DOHH2 (cell line): Measurements from ENCODE around the gene RNPEPL1.

ENCODE experiments used
- H3F3A ChIP-seq: fragments of 200-600 bp; sonication (generic), shearing (Covaris generic); 2 replicates; pipeline ENCODE4 v1.6.0; 2016; ENCODE audit warnings: antibody characterized with exemption, mild to moderate bottlenecking; ENCODE audit not compliant: control insufficient read depth, insufficient read depth
- H3K27ac ChIP-seq: fragments of 200-600 bp; sonication (generic); 2 replicates; pipeline ENCODE4 v1.5.1; 2014; ENCODE audit warnings: low read depth, mild to moderate bottlenecking, low read length, moderate library complexity
- H3K27me3 ChIP-seq: fragments of 200-600 bp; sonication (generic); 2 replicates; pipeline ENCODE4 v1.6.1; 2014; ENCODE audit warnings: mild to moderate bottlenecking, low read length, mixed read lengths; ENCODE audit not compliant: control insufficient read depth
- H3K36me3 ChIP-seq: fragments of 200-600 bp; sonication (generic); 2 replicates; pipeline ENCODE4 v1.6.1; 2014; ENCODE audit warnings: mild to moderate bottlenecking, low read length, moderate library complexity, mixed read lengths; ENCODE audit not compliant: control insufficient read depth
- H3K4me1 ChIP-seq: fragments of 200-600 bp; sonication (generic); 2 replicates; pipeline ENCODE4 v1.6.1; 2014; ENCODE audit warnings: mild to moderate bottlenecking, low read length, mixed read lengths; ENCODE audit not compliant: control insufficient read depth
- H3K4me2 ChIP-seq: fragments of 200-600 bp; sonication (generic); 2 replicates; pipeline ENCODE4 v1.6.0; 2014; ENCODE audit warnings: mild to moderate bottlenecking, low read length, moderate library complexity
- H3K4me3 ChIP-seq: fragments of 200-600 bp; sonication (generic); 2 replicates; pipeline ENCODE4 v1.5.1; 2014; ENCODE audit warnings: mild to moderate bottlenecking, low read length, mixed read lengths
- H3K79me2 ChIP-seq: fragments of 200-600 bp; sonication (generic); 2 replicates; pipeline ENCODE4 v1.6.1; 2014; ENCODE audit warnings: mild to moderate bottlenecking, low read length, mixed read lengths; ENCODE audit not compliant: control insufficient read depth
- H3K9me2 ChIP-seq: fragments of 200-600 bp; sonication (generic); replicated peaks from 2 replicates; pipeline ENCODE4 v1.6.1; 2014; ENCODE audit warnings: mild to moderate bottlenecking, low read length, mixed read lengths; ENCODE audit not compliant: control insufficient read depth
- H3K9me3 ChIP-seq: fragments of 200-600 bp; sonication (generic); 2 replicates; pipeline ENCODE4 v1.6.1; 2014; ENCODE audit warnings: antibody characterized with exemption, low read length, mixed read lengths; ENCODE audit not compliant: control insufficient read depth, insufficient read depth
- H4K20me1 ChIP-seq: fragments of 200-600 bp; sonication (generic); 2 replicates; pipeline ENCODE4 v1.6.0; 2014; ENCODE audit warnings: low read depth, mild to moderate bottlenecking, antibody characterized with exemption, low read length, moderate library complexity; ENCODE audit not compliant: control insufficient read depth, insufficient read depth
- EZH2phosphoT487 ChIP-seq: fragments of 200-600 bp; sonication (generic); IDR thresholded peaks from 2 replicates; pipeline ENCODE4 v1.6.1; 2017; ENCODE audit warnings: borderline replicate concordance, mild to moderate bottlenecking, antibody characterized with exemption, low read length, moderate library complexity, mixed read lengths
- TF ChIP-seq, protein P1 (sequence below): fragments of 200-600 bp; sonication (generic); IDR thresholded peaks from one replicate; pipeline ENCODE4 v1.5.1; 2014; ENCODE audit warnings: antibody characterized with exemption, mild to moderate bottlenecking, low read depth, low read length; ENCODE audit not compliant: poor library complexity, severe bottlenecking

Gene RNPEPL1

DNA sequence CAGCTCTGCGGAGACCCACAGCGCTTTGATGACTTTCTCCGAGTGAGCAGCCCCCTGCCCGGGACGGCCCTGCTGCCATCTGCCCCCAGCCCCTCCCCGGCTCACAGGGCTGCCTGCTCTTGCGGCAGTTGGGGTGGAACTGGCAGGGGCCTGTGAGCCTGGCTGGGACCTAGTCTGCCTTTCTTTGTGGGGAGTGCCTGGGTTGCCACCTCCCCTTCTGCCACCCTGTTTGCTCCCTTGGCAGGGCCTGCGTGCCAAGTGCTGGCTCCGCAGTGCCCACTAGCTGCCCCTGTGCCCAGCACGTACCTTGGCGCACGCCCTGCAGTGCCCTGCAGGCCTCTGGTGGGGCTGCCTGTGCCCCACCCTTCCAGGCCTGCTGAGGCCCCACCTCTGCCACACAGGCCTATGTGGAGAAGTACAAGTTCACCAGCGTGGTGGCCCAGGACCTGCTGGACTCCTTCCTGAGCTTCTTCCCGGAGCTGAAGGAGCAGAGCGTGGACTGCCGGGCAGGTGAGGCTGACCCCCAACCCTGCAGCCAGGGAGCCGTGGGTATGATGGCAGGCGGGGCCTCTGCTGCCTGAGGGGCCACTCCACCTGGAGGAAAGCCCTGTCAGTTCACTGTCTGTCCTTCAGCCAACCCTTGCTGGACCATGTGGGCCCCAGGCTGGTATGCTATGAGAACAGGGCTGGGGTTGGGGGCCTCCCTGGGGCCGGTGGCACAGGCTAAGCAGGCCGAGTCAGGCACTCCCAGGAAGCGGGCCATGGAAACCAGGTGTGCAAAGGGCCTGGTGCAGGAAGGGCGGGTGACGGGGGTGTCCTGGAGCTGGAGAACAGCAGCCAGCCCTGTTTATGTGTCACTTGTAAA lies 7.0 kb downstream of the RNPEPL1 start:
- Histone ChIP-seq H3K9me2 (no peaks in the 10 kb centered on the region), H3K9me3 (no peaks in the 10 kb centered on the region), H3K4me3 (no peak overlapping the region), H3K27me3 (no peaks in the 10 kb centered on the region), H4K20me1 (no peaks in the 10 kb centered on the region), H3K36me3 (peaks cover 50% of the 10 kb centered on the region), H3K4me1 (peaks cover 16% of the 10 kb centered on the region), H3K4me2 (no peak overlapping the region), H3K27ac (no peak overlapping the region), H3K79me2 (peaks cover 38% of the 10 kb centered on the region), H3F3A (no peaks in the 10 kb centered on the region)
- TF ChIP-seq, protein P1, sequence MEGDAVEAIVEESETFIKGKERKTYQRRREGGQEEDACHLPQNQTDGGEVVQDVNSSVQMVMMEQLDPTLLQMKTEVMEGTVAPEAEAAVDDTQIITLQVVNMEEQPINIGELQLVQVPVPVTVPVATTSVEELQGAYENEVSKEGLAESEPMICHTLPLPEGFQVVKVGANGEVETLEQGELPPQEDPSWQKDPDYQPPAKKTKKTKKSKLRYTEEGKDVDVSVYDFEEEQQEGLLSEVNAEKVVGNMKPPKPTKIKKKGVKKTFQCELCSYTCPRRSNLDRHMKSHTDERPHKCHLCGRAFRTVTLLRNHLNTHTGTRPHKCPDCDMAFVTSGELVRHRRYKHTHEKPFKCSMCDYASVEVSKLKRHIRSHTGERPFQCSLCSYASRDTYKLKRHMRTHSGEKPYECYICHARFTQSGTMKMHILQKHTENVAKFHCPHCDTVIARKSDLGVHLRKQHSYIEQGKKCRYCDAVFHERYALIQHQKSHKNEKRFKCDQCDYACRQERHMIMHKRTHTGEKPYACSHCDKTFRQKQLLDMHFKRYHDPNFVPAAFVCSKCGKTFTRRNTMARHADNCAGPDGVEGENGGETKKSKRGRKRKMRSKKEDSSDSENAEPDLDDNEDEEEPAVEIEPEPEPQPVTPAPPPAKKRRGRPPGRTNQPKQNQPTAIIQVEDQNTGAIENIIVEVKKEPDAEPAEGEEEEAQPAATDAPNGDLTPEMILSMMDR, result no peak
- TF ChIP-seq EZH2phosphoT487, result no peak

- H3K4me1 ChIP-seq, result peaks cover 23% of the 10 kb centered on the region
- H3K27ac ChIP-seq, result no peak overlapping the region
- H4K20me1 ChIP-seq, result no peaks in the 10 kb centered on the region
- H3K9me2 ChIP-seq, result no peaks in the 10 kb centered on the region
- no peaks in the 10 kb centered on the region for H3K9me3 ChIP-seq
- H3K27me3 ChIP-seq, result no peaks in the 10 kb centered on the region
- no peak overlapping the region for H3K4me3 ChIP-seq
- H3K36me3 ChIP-seq, result peaks cover 50% of the 10 kb centered on the region
- TF ChIP-seq EZH2phosphoT487, result no peak
- TF ChIP-seq, protein P1, result no peak
- H3F3A ChIP-seq, result no peaks in the 10 kb centered on the region
- no peak overlapping the region for H3K4me2 ChIP-seq
- peaks cover 38% of the 10 kb centered on the region for H3K79me2 ChIP-seq
Observed at GRCh38 chr2:240576036-240576435, 7.8 kb downstream of the RNPEPL1 start.

DNA sequence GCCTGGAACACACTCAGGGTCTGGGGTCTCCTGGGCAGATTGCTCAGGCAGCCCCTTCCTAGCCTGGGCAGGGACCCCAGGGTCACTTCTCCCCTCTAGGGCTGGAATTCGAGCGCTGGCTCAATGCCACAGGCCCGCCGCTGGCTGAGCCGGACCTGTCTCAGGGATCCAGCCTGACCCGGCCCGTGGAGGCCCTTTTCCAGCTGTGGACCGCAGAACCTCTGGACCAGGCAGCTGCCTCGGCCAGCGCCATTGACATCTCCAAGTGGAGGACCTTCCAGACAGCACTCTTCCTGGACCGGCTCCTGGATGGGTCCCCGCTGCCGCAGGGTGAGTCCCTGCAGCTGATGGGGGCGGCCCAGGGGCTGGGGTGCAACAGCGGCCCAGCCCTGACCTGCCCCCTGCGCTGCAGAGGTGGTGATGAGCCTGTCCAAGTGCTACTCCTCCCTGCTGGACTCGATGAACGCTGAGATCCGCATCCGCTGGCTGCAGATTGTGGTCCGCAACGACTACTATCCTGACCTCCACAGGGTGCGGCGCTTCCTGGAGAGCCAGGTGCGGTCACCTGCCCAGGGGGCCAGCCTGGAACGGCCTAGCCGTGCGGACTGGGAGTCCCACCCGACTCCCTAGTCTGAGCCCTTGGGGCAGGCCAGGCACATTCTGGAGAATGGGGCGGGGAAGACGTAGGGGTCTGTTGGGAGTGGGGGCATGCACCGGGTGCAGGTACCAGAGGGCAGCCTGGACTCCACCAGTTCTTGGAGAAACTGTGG lies 8.3 kb downstream of the RNPEPL1 start:
- Histone ChIP-seq H3K4me1 (peaks cover 27% of the 10 kb centered on the region), H3K4me3 (no peak overlapping the region), H4K20me1 (no peaks in the 10 kb centered on the region), H3F3A (no peaks in the 10 kb centered on the region), H3K36me3 (peaks cover 52% of the 10 kb centered on the region), H3K27me3 (no peaks in the 10 kb centered on the region), H3K4me2 (no peak overlapping the region), H3K79me2 (peaks cover 38% of the 10 kb centered on the region), H3K27ac (no peak overlapping the region), H3K9me2 (no peaks in the 10 kb centered on the region), H3K9me3 (no peaks in the 10 kb centered on the region)
- TF ChIP-seq EZH2phosphoT487, result no peak
- TF ChIP-seq, protein P1, result no peak
